ENCODE results near the gene CYBA.

DNA sequence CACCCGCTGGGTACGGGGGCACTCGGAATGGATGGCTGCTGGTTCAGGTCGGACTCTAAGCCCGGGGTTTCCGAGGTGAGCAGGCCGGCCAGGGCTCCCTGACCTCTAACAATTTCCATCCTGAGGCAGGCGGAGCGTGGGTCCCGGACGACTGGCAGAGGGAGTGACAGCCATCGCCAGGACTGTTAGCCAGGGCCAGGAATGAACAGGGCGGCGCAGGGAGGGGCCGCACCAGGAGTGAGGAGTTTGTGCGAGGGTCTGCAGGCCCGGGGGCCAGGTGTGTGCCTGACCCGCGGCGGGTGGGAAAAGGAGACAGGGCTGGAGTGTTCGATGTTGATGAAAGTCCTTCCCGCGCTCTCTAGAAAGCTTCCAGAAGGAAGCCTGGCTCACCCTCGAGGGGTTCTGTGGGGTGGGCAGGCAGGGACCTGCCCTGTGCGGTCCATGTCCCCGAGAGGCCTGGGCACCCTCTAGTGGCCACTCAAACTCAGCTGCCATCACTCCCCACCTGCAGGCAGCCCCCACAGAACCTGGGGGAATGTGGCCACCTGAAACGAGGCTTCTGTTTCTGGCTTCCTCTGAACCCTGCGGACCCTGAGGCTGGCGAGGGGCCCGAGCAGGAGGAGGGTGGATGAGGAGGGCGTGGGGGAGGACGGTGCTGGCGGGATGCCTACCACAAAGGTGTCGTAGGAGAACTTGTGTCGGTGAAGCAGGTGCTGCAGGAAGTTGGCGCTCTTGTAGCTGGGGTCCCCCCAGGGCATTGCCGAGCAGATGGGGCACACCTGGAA, 47.2 kb upstream of the CYBA start:
- no peak; the same call in 1 of the 2 replicates for TF ChIP-seq CTCF (IDR thresholded peaks at IDR 0.05; ENCODE audit: low read length)
- no peak for TF ChIP-seq EZH2 (optimal IDR thresholded peaks at IDR 0.05; ENCODE audit: low read depth, low read length)

All from MM.1S (cell line).